Spleen (tissue), 11 donors: ENCODE measurements around the gene SIRPA. TPM values are rescaled to one million over a fixed set of nuclear protein-coding genes. Genes with fewer than 3 reads are reported as not detected.

ENCODE experiments used
- DNase-seq: peaks from one replicate; pipeline ENCODE4 v3.0.0-alpha.2; 2020
- H3K27ac ChIP-seq, 8 donors: fragments of 200-600 bp; sonication (generic) in 7 of 8; 1 replicate in 4 of 8; 2 replicates in 4 of 8; pipeline versions ENCODE4 v1.5.0 to v1.8.0; 2016 to 2021; ENCODE audit warnings: inconsistent platforms in 4 of 8, mild to moderate bottlenecking in 4 of 8, moderate library complexity in 1 of 8
- H3K27me3 ChIP-seq, 7 donors: fragments of 200-600 bp; sonication (generic) in 6 of 7; replicated peaks in 1 of 7; 1 replicate in 4 of 7; 2 replicates in 3 of 7; pipeline versions ENCODE4 v1.5.0 to v1.8.0; 2016 to 2021; ENCODE audit warnings: inconsistent platforms in 3 of 7, mild to moderate bottlenecking in 1 of 7
- H3K36me3 ChIP-seq, 6 donors: fragments of 200-600 bp; sonication (generic) in 5 of 6; 1 replicate in 4 of 6; 2 replicates in 2 of 6; pipeline versions ENCODE4 v1.5.0 to v1.8.0; 2016 to 2021; ENCODE audit warnings: inconsistent platforms in 2 of 6
- H3K4me1 ChIP-seq, 6 donors: fragments of 200-600 bp; sonication (generic) in 5 of 6; 1 replicate in 3 of 6; 2 replicates in 3 of 6; pipeline versions ENCODE4 v1.5.0 to v1.8.0; 2016 to 2021; ENCODE audit warnings: inconsistent platforms in 3 of 6
- H3K4me3 ChIP-seq, 8 donors: fragments of 200-600 bp; sonication (generic) in 7 of 8; 1 replicate in 4 of 8; 2 replicates in 4 of 8; pipeline versions ENCODE4 v1.5.0 to v1.8.0; 2016 to 2021; ENCODE audit warnings: inconsistent platforms in 4 of 8, mild to moderate bottlenecking in 4 of 8, moderate library complexity in 2 of 8
- H3K9me3 ChIP-seq, 8 donors: fragments of 200-600 bp; sonication (generic) in 7 of 8; 1 replicate in 4 of 8; 2 replicates in 4 of 8; pipeline versions ENCODE4 v1.5.0 to v1.8.0; 2016 to 2021; ENCODE audit warnings: inconsistent platforms in 4 of 8
- POLR2A ChIP-seq, 3 donors: fragments of 450-650 bp; IDR thresholded peaks; one replicate each; pipeline ENCODE4 v1.5.1; 2017; ENCODE audit warnings: antibody characterized with exemption in 3 of 3, mild to moderate bottlenecking in 1 of 3
- POLR2AphosphoS5 ChIP-seq, 3 donors: sonication (generic); formaldehyde crosslinking; IDR thresholded peaks; one replicate each; pipeline ENCODE4 v1.5.1; 2017; ENCODE audit warnings: antibody characterized with exemption in 3 of 3
- WGBS, 5 donors: extraction: QIAGEN DNeasy Blood & Tissue Kit in 3 of 5; methylation state at CpG; one replicate each; pipeline versions ENCODE4 v1.1.5 to v1.1.7; 2013 to 2018; 5-methylcytosine and 5-hydroxymethylcytosine counted together
- intact Hi-C: fragments of 100-400 bp; cut with DNase I; formaldehyde crosslinking; loops from one replicate; pipeline ENCODE4 v1.15.0; 2023; ENCODE audit warnings: low total_unique reads
- polyA plus RNA-seq, 3 donors: library from polyadenylated mRNA; stranded (reverse); fragments of 200-250 nt; gene quantifications; one replicate each; pipeline ENCODE4 v1.2.1, GENCODE V29; 2013
- total RNA-seq, 7 donors: library from RNA; depleted of rRNA in 3 of 7; stranded (reverse); fragments of >200 nt in 3 of 7; fragmentation: NEBNext Ultra II Directional in 4 of 7; extraction: Animal tissue kit (Norgen Biotek cat#: 25700) in 4 of 7; gene quantifications; one replicate each; pipeline versions ENCODE4 v1.1.0 to v1.2.1, GENCODE V29; 2016 to 2021
- TF ChIP-seq, protein P1 (sequence below), 11 experiments: fragments of 200-600 bp in 7 of 11; fragments of 450-650 bp in 4 of 11; sonication (generic) in 4 of 11; IDR thresholded peaks in 8 of 11; conservative IDR thresholded peaks in 3 of 11; 1 replicate in 7 of 11; 2 replicates in 4 of 11; pipeline versions ENCODE4 v1.4.0 to v1.8.0; 2016 to 2021; ENCODE audit warnings: antibody characterized with exemption in 11 of 11, inconsistent platforms in 4 of 11, mild to moderate bottlenecking in 1 of 11
- donor health status: healthy with polysubstance abuse.
- donor health status: DM: no; HTN: no; CAD: no; lungs with moderate emphysema.
- donor health status: DM: no; HTN: no; CAD: no.
- donor health status: Bipolar disorder and iron deficiency.
- donor health status: healthy.
- donor health status: DM: no; HTN: no; CAD: no.
- donor health status: DM: yes; HTN: yes; CAD: no.

The SIRPA gene
- total and polyA plus RNA-seq, 10 donors, result 9.8 to 104 (median 38.4) TPM

DNA sequence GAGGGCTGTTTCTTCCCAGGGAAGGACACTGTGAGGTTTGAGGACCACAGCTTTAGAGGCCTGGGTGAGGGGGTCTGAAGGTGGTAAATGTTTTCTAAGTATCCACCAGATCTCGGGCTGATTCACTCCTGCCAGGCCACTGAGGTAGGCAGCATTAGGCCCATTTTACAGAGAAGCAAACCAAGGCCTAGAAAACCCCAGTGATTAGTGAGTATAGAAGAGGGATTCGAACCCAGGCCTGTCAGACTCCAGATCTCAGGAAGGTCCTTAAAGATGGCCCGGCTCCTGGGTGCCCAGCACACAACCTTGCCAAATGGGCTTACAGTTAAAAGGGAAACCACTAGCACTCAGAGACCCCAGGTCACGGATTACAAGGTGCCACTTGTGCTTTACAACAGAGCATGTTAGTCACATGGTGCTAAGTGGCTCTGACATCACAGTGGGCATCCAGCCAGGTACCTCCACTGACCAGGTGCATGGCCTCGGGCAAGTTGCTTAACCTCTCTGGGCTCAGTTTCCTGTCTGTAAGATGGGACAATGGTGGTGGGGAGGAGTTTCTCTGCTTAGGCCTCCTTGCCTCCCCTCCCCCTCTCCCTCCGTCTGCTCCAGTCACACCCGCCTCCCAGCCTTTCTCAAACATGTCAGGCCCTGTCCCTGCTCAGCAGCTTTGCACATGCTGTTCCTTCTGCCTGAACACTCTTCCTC, 18.8 kb upstream of the SIRPA start:
- Histone ChIP-seq H3K4me3 (no peak overlapping the region), H3K4me1 (peaks cover 0 to 60% (median 21%) of the 10 kb centered on the region in 6 donors), H3K9me3 (no peaks in the 10 kb centered on the region), H3K36me3 (no peaks in the 10 kb centered on the region), H3K27ac (peak overlapping the region in 2 of 8 donors; percentile 6 to 70), H3K27me3 (peaks cover 0 to 12% (median 0%) of the 10 kb centered on the region in 7 donors)
- intact Hi-C loops, result no loop called here
- WGBS, 5 donors, result 58 to 84% (median 78%) methylated on average over 6 to 7 of the region's 7 CpGs
- no peak for DNase-seq
- TF ChIP-seq, protein P1, sequence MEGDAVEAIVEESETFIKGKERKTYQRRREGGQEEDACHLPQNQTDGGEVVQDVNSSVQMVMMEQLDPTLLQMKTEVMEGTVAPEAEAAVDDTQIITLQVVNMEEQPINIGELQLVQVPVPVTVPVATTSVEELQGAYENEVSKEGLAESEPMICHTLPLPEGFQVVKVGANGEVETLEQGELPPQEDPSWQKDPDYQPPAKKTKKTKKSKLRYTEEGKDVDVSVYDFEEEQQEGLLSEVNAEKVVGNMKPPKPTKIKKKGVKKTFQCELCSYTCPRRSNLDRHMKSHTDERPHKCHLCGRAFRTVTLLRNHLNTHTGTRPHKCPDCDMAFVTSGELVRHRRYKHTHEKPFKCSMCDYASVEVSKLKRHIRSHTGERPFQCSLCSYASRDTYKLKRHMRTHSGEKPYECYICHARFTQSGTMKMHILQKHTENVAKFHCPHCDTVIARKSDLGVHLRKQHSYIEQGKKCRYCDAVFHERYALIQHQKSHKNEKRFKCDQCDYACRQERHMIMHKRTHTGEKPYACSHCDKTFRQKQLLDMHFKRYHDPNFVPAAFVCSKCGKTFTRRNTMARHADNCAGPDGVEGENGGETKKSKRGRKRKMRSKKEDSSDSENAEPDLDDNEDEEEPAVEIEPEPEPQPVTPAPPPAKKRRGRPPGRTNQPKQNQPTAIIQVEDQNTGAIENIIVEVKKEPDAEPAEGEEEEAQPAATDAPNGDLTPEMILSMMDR (IDR thresholded peaks at IDR 0.05 in 8 of 11, conservative IDR thresholded peaks at IDR 0.05 in 3 of 11), result no peak
- TF ChIP-seq POLR2AphosphoS5 (IDR thresholded peaks at IDR 0.05), result no peak
- TF ChIP-seq POLR2A (IDR thresholded peaks at IDR 0.05), result no peak

DNA sequence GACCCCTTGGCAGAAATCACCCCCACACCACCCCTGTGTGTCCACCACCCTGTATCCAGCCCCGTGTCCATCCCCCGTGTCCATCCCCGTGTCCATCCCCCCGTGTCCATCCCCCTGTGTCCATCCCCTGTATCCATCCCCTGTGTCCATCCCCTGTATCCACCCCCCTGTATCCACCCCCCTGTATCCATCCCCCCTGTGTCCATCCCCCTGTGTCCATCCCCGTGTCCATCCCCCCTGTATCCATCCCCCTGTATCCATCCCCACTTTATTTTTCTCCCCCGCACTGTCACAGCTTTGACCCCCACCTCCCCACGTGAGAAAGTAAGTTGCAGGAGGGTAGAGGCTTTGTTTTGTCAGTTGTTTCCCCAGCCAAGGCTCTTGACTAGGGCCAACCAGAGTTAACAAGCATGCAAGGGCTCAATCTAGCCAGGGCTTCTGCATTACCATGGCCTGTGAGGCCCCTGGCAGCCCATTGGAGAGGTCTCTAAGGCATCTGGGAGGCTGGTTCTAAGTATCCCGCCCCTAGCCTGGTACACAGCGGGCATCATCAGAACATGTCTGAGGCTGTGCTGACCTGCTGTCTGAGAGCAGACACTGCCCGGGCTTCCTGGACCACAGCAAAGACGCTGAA, 18.1 kb upstream of the SIRPA start:
- Histone ChIP-seq H3K9me3 (no peaks in the 10 kb centered on the region), H3K4me3 (no peak overlapping the region), H3K27ac (no peak overlapping the region), H3K36me3 (no peaks in the 10 kb centered on the region), H3K4me1 (peaks cover 0 to 60% (median 20%) of the 10 kb centered on the region in 6 donors), H3K27me3 (peaks cover 0 to 10% (median 0%) of the 10 kb centered on the region in 7 donors)
- WGBS, 5 donors, result 68 to 77% (median 72%) methylated on average over 10 to 11 of the region's 11 CpGs
- TF ChIP-seq POLR2AphosphoS5 (IDR thresholded peaks at IDR 0.05) (no peak), POLR2A (IDR thresholded peaks at IDR 0.05) (no peak)
- TF ChIP-seq, protein P1 (IDR thresholded peaks at IDR 0.05 in 8 of 11, conservative IDR thresholded peaks at IDR 0.05 in 3 of 11), result no peak
- no peak for DNase-seq
- intact Hi-C loops, result no loop called here

GRCh38 chr20:1877609-1878200, 17.5 kb upstream of the SIRPA start:
- peaks cover 0 to 61% (median 21%) of the 10 kb centered on the region in 6 donors for H3K4me1 ChIP-seq
- TF ChIP-seq, protein P1 (IDR thresholded peaks at IDR 0.05 in 8 of 11, conservative IDR thresholded peaks at IDR 0.05 in 3 of 11), result no peak
- TF ChIP-seq POLR2A (IDR thresholded peaks at IDR 0.05), result no peak
- no peak for TF ChIP-seq POLR2AphosphoS5 (IDR thresholded peaks at IDR 0.05)
- no peak overlapping the region for H3K27ac ChIP-seq
- peaks cover 0 to 10% (median 0%) of the 10 kb centered on the region in 7 donors for H3K27me3 ChIP-seq
- H3K9me3 ChIP-seq, result no peaks in the 10 kb centered on the region
- WGBS, 5 donors, result 75 to 84% (median 76%) methylated on average over 5 to 14 of the region's 14 CpGs
- H3K36me3 ChIP-seq, result no peaks in the 10 kb centered on the region
- DNase-seq, result no peak
- intact Hi-C loops, result no loop called here
- H3K4me3 ChIP-seq, result no peak overlapping the region

GRCh38 chr20:1879369-1879768, 15.8 kb upstream of the SIRPA start:
- H3K4me1 ChIP-seq, result peaks cover 4 to 67% (median 31%) of the 10 kb centered on the region in 6 donors
- 78 to 90% (median 80%) methylated on average over 9 of the region's 9 CpGs for WGBS, 5 donors
- peaks cover 0 to 3% (median 0%) of the 10 kb centered on the region in 7 donors for H3K27me3 ChIP-seq
- no peaks in the 10 kb centered on the region for H3K36me3 ChIP-seq
- intact Hi-C loops, result no loop called here
- DNase-seq, result peak; percentile 63
- no peaks in the 10 kb centered on the region for H3K9me3 ChIP-seq
- no peak overlapping the region for H3K27ac ChIP-seq
- H3K4me3 ChIP-seq, result no peak overlapping the region
- TF ChIP-seq POLR2AphosphoS5 (IDR thresholded peaks at IDR 0.05), result no peak
- TF ChIP-seq, protein P1 (IDR thresholded peaks at IDR 0.05 in 8 of 11, conservative IDR thresholded peaks at IDR 0.05 in 3 of 11), result no peak
- no peak for TF ChIP-seq POLR2A (IDR thresholded peaks at IDR 0.05)
